Caco-2 (cell line): ENCODE measurements around the gene SFSWAP. TPM values are rescaled to one million over a fixed set of nuclear protein-coding genes. Genes with fewer than 3 reads are reported as not detected.

Source experiments
- BruUV-seq: library from RNA; stranded (reverse); fragments of 400-500 nt; replicated peaks from 2 replicates; lab custom pipeline; 2021; lab: Mats Ljungman, UMichigan
- CTCF ChIA-PET: fragments of 300-600 bp; sonication (Branson Sonifier 250); formaldehyde crosslinking; loops from one replicate; lab custom pipeline; 2022; ENCODE audit warnings: antibody characterized with exemption; lab: Charles Lee
- POLR2A ChIA-PET: fragments of 300-600 bp; sonication (Branson Sonifier 250); formaldehyde crosslinking; loops from one replicate; lab custom pipeline; 2022; ENCODE audit warnings: antibody characterized with exemption; lab: Charles Lee
- DNase-seq, 2 experiments: peaks; one replicate each; pipeline versions ENCODE4 v3.0.0 to v3.0.0-alpha.2; 2020 to 2022
- H3K27me3 ChIP-seq: replicated peaks from 2 replicates; pipeline ENCODE4 v1.6.0; 2011; ENCODE audit warnings: low read length; ENCODE audit not compliant: control insufficient read depth, insufficient read depth
- H3K36me3 ChIP-seq: 2 replicates; pipeline ENCODE4 v1.5.1; 2011; ENCODE audit warnings: low read length; ENCODE audit not compliant: control insufficient read depth, insufficient read depth
- H3K4me1 ChIP-seq: fragments of 250-450 bp; sonication (Bioruptor Pico); 2 replicates; pipeline ENCODE4 v1.5.1; 2020; ENCODE audit warnings: mild to moderate bottlenecking
- H3K4me3 ChIP-seq: 2 replicates; pipeline ENCODE4 v1.5.1; 2011; ENCODE audit warnings: low read depth, mild to moderate bottlenecking, control low read depth, low read length
- H3K9me3 ChIP-seq: fragments of 250-450 bp; sonication (Bioruptor Pico); 2 replicates; pipeline ENCODE4 v1.5.1; 2020; ENCODE audit warnings: mild to moderate bottlenecking, moderate library complexity
- H3K27ac Mint-ChIP-seq: one replicate; pipeline ENCODE4 v1.8.0; 2022; ENCODE audit warnings: mixed read lengths; ENCODE audit not compliant: unreplicated experiment
- H3K27me3 Mint-ChIP-seq: one replicate; pipeline ENCODE4 v1.8.0; 2022; ENCODE audit warnings: mixed read lengths; ENCODE audit not compliant: insufficient read depth, unreplicated experiment
- H3K36me3 Mint-ChIP-seq: one replicate; pipeline ENCODE4 v1.8.0; 2022; ENCODE audit warnings: mild to moderate bottlenecking, mixed read lengths; ENCODE audit not compliant: insufficient read depth, unreplicated experiment
- H3K4me1 Mint-ChIP-seq: one replicate; pipeline ENCODE4 v1.8.0; 2022; ENCODE audit warnings: low read depth, mixed read lengths; ENCODE audit not compliant: unreplicated experiment
- H3K4me3 Mint-ChIP-seq: one replicate; pipeline ENCODE4 v1.8.0; 2022; ENCODE audit warnings: mild to moderate bottlenecking, moderate library complexity, mixed read lengths; ENCODE audit not compliant: unreplicated experiment
- H3K9me3 Mint-ChIP-seq: one replicate; pipeline ENCODE4 v1.8.0; 2022; ENCODE audit warnings: mixed read lengths; ENCODE audit not compliant: unreplicated experiment
- CTCF ChIP-seq, 2 experiments: fragments of 200-600 bp in 1 of 2; IDR thresholded peaks; 1 replicate in 1 of 2; 2 replicates in 1 of 2; pipeline versions ENCODE4 v1.5.1 to v1.8.0; 2011 to 2022; ENCODE audit warnings: antibody characterized with exemption in 1 of 2, control low read depth in 1 of 2, inconsistent platforms in 1 of 2, low read depth in 1 of 2, low read length in 1 of 2, mild to moderate bottlenecking in 1 of 2, moderate library complexity in 1 of 2; ENCODE audit not compliant: insufficient read depth in 1 of 2, severe bottlenecking in 1 of 2, unreplicated experiment in 1 of 2
- intact Hi-C: fragments of 100-400 bp; cut with micrococcal nuclease; formaldehyde crosslinking; loops from one replicate; pipeline ENCODE4 v1.10.0; 2022; ENCODE audit not compliant: unreplicated experiment
- total RNA-seq: library from RNA; stranded (reverse); gene quantifications from 2 replicates; pipeline ENCODE4 v1.2.3, GENCODE V29; 2022

Gene SFSWAP
- total RNA-seq, 1 experiment from 2014 or later, result 42.3 TPM

- Histone ChIP-seq H3K27me3 (no peaks in the 10 kb centered on the region), H3K9me3 (no peaks in the 10 kb centered on the region), H3K4me3 (no peak overlapping the region), H3K36me3 (no peaks in the 10 kb centered on the region), H3K4me1 (peaks cover 16% of the 10 kb centered on the region)
- no peak overlapping the region for H3K4me3 Mint-ChIP-seq
- no peak overlapping the region for H3K27ac Mint-ChIP-seq
- H3K4me1 Mint-ChIP-seq, result no peaks in the 10 kb centered on the region
- POLR2A ChIA-PET, result interaction anchor here (0.7 kb wide), 1 partner anchor 114 kb away, joined by 3 read pairs; no protein-coding TSS in a partner anchor
- no TSS peak for BruUV-seq
- CTCF ChIA-PET, result interaction anchor here (0.7 to 1.9 kb wide), 5 partner anchors 25 to 114 kb away, joined by 3 to 5 read pairs (median 4); partner anchors contain the start of genes EP400 and PUS1
- no peaks in the 10 kb centered on the region for H3K36me3 Mint-ChIP-seq
- H3K27me3 Mint-ChIP-seq, result no peaks in the 10 kb centered on the region
- intact Hi-C loops, result loop anchor here (2.0 to 5.0 kb wide), 3 partner anchors 25 to 113 kb away; partner anchors contain the start of gene EP400
- H3K9me3 Mint-ChIP-seq, result no peaks in the 10 kb centered on the region
- no peak for DNase-seq
- TF ChIP-seq CTCF (IDR thresholded peaks at IDR 0.05; ENCODE audit: insufficient read depth in 1 of 2, low read depth in 1 of 2, low read length in 1 of 2, severe bottlenecking in 1 of 2, unreplicated experiment in 1 of 2), result no peak
Observed at GRCh38 chr12:131835616-131836171, 124.8 kb downstream of the SFSWAP start.

GRCh38 chr12:131836193-131836592 is 125.3 kb downstream of the SFSWAP start:
- intact Hi-C loops, result loop anchor here (5.0 kb wide), 1 partner anchor 61 kb away; no protein-coding TSS in a partner anchor
- Histone ChIP-seq H3K4me1 (peaks cover 19% of the 10 kb centered on the region), H3K9me3 (no peaks in the 10 kb centered on the region), H3K4me3 (no peak overlapping the region), H3K27me3 (no peaks in the 10 kb centered on the region), H3K36me3 (no peaks in the 10 kb centered on the region)
- Mint-ChIP-seq H3K4me3 (no peak overlapping the region), H3K27ac (no peak overlapping the region), H3K9me3 (no peaks in the 10 kb centered on the region), H3K4me1 (no peaks in the 10 kb centered on the region), H3K27me3 (no peaks in the 10 kb centered on the region), H3K36me3 (no peaks in the 10 kb centered on the region)
- ChIA-PET POLR2A (interaction anchor here (0.7 kb wide), 1 partner anchor 113 kb away, joined by 3 read pairs; no protein-coding TSS in a partner anchor), CTCF (interaction anchor here (0.7 to 1.9 kb wide), 5 partner anchors 24 to 114 kb away, joined by 3 to 5 read pairs (median 4); partner anchors contain the start of genes EP400 and PUS1)
- peak in 1 of 2 experiments; percentile 58 for TF ChIP-seq CTCF (IDR thresholded peaks at IDR 0.05; ENCODE audit: insufficient read depth in 1 of 2, low read depth in 1 of 2, low read length in 1 of 2, severe bottlenecking in 1 of 2, unreplicated experiment in 1 of 2)
- BruUV-seq, result no TSS peak
- DNase-seq, result no peak

- BruUV-seq, result no TSS peak
- Mint-ChIP-seq H3K4me3 (no peak overlapping the region), H3K36me3 (no peaks in the 10 kb centered on the region), H3K4me1 (no peaks in the 10 kb centered on the region), H3K27ac (no peak overlapping the region), H3K9me3 (no peaks in the 10 kb centered on the region), H3K27me3 (no peaks in the 10 kb centered on the region)
- Histone ChIP-seq H3K9me3 (no peaks in the 10 kb centered on the region), H3K4me3 (no peak overlapping the region), H3K27me3 (no peaks in the 10 kb centered on the region), H3K4me1 (peaks cover 24% of the 10 kb centered on the region), H3K36me3 (no peaks in the 10 kb centered on the region)
- DNase-seq, result no peak
- intact Hi-C loops, result loop anchor here (5.0 kb wide), 1 partner anchor 60 kb away; no protein-coding TSS in a partner anchor
- no peak for TF ChIP-seq CTCF (IDR thresholded peaks at IDR 0.05; ENCODE audit: insufficient read depth in 1 of 2, low read depth in 1 of 2, low read length in 1 of 2, severe bottlenecking in 1 of 2, unreplicated experiment in 1 of 2)
- ChIA-PET CTCF (interaction anchor here (0.7 to 1.9 kb wide), 3 partner anchors 91 to 113 kb away, joined by 4 to 5 read pairs (median 5); partner anchors contain the start of genes EP400 and PUS1), POLR2A (no interaction called here)
Observed at GRCh38 chr12:131836714-131837397, 126.0 kb downstream of the SFSWAP start.
